Epithelial cell of proximal tubule (primary cell): ENCODE data around the gene FHOD3. TPM values are rescaled to one million over a fixed set of nuclear protein-coding genes. Genes with fewer than 3 reads are reported as not detected.

Experiments
- DNase-seq: peaks from one replicate; pipeline ENCODE4 v3.0.0-alpha.2; 2011; ENCODE audit warnings: low read depth
- H3K4me3 ChIP-seq: 2 replicates; pipeline ENCODE4 v1.5.1; 2011; ENCODE audit warnings: low read depth, mild to moderate bottlenecking, low read length
- CTCF ChIP-seq: conservative IDR thresholded peaks from 2 replicates; pipeline ENCODE4 v1.5.1; 2012; ENCODE audit warnings: low read depth, mild to moderate bottlenecking, low read length
- total RNA-seq: library from RNA; depleted of rRNA; stranded (reverse); fragments of >200 nt; gene quantifications from 2 replicates; pipeline ENCODE4 v1.2.3, GENCODE V29; 2015

The FHOD3 gene
- total RNA-seq, 1 donor from 2014 or later: 27.3 TPM

- no peak overlapping the region for H3K4me3 ChIP-seq
- no peak for TF ChIP-seq CTCF
- DNase-seq: no peak
Observed at GRCh38 chr18:36798738-36799473, 501.4 kb downstream of the FHOD3 start.

DNA sequence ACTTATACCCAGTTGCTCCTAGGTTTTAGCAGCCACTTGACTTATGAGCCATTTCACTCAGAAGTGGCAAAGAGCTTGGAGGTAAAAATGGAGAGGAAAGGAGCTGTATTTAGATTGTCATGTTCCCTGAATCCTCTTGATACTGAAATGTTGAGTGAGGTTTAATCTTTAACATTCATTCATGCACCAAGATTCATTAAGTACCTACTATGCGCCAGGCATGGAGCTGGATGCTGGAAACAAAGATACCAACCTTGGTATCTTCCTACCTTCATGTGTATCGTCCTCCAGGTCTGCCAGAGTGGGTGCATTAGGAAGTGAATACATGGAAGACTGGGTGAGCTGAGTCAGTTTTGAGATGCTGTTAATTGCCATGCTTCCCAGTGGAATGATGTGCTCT is 507.6 kb downstream of the FHOD3 start:
- no peak for TF ChIP-seq CTCF
- DNase-seq: no peak
- H3K4me3 ChIP-seq: no peak overlapping the region

- no peak for DNase-seq
- H3K4me3 ChIP-seq: no peak overlapping the region
- no peak for TF ChIP-seq CTCF
Observed at GRCh38 chr18:36808681-36809080, 511.2 kb downstream of the FHOD3 start.

DNA sequence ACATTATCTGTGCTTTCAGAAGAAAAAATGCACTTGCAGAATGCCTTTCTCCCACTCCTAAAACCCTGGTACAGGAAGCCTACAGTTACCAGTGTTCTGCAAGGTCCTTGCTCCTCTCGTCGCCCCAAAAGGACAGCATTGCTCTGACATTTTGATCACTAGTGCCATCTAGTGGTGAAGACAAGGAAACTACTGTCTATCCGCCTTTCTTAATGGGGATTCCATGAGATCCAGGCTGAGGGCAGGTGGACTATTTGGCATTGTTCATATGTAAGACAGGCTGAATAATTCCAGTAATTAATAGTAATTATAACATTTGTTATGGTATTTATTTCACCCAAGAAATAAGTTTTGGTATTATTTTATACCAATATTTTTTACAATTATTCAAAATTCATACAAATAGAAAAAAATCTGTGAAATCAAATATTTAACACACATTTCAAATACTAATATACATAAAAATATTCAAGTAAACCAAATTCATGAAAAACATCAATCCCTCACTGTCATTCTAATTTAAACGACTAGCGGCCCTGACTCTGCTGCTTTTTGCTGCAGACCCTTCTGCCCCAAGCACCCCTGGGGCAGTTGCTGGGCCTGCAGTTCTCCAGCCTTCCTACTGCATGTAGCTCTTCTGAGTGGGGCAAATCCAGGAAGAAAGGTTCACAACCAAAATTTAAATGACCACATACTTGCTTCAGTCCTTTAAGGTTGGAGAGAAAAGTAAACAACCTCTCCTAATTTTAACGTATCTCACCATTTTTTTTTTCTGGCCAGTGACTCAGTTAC is 512.3 kb downstream of the FHOD3 start:
- peak; percentile 87 for TF ChIP-seq CTCF
- no peak for DNase-seq
- no peak overlapping the region for H3K4me3 ChIP-seq

DNA sequence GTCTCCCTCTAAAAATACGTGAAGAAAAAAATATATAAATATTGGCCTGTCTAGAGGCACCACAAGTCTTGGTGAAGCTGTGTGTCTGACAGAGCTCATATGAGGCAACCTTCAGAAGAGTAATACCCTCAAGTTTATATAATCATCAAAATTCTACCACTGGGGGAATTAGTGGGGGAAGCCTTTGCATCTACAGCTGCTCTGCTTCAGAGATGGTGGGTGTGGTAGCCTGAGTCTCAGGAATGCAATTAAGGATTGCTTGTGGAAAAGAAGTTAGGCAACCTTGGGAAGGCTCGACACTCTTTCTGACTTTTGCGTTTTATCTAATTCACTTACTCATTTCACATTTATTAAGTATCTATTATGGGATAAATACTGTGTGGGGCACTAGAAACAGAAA is 513.9 kb downstream of the FHOD3 start:
- DNase-seq: no peak
- no peak for TF ChIP-seq CTCF
- H3K4me3 ChIP-seq: no peak overlapping the region

DNA sequence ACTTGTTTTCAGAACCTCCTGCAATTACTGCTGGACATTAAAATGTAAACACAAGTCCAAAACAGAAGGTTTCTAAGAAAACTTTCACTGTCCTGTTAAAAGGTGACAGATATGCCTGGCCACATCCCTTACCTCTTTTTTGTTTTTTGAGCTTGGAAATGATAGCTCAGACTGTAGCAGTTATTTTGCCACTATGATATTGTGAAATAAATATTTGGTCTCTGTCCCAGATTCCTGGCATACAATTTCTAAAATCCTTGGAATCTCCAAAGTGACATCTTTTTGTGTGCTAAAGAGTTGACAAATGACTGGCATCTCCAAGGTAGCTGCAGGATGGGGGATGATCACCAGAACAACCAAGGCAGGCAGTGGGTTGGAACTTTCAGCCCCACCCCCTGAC is 514.4 kb downstream of the FHOD3 start:
- TF ChIP-seq CTCF: no peak
- no peak for DNase-seq

More for the DNA sequence above, 514.4 kb downstream of the FHOD3 start:
- no peak overlapping the region for H3K4me3 ChIP-seq
